Activated CD4-positive, alpha-beta T cell treated with anti-CD3 and anti-CD28 coated beads for 36 hours (primary cell): ENCODE results near the gene DUSP19. TPM values are rescaled to one million over a fixed set of nuclear protein-coding genes. Genes with fewer than 3 reads are reported as not detected.

ENCODE experiments used
- ATAC-seq: fragments of 200-7000 bp; cut with Tn5 transposase; one replicate; pipeline ENCODE4 v1.10.0; 2021; ENCODE audit warnings: mild to moderate bottlenecking, moderate library complexity
- CTCF ChIA-PET: fragments of 350-600 bp; sonication (Branson Sonifier 250); formaldehyde crosslinking; loops from one replicate; lab custom pipeline; 2021; ENCODE audit warnings: antibody characterized with exemption; lab: Charles Lee
- POLR2A ChIA-PET: fragments of 350-600 bp; sonication (Branson Sonifier 250); formaldehyde crosslinking; loops from one replicate; lab custom pipeline; 2021; ENCODE audit warnings: antibody characterized with exemption, inconsistent platforms; lab: Charles Lee
- DNase-seq: peaks from one replicate; pipeline ENCODE4 v3.0.0-alpha.2; 2020
- H3K27ac Mint-ChIP-seq: one replicate; pipeline ENCODE4 v1.8.0; 2021; ENCODE audit warnings: mixed read lengths
- H3K27me3 Mint-ChIP-seq: one replicate; pipeline ENCODE4 v1.8.0; 2021; ENCODE audit warnings: mixed read lengths
- H3K36me3 Mint-ChIP-seq: one replicate; pipeline ENCODE4 v1.8.0; 2021; ENCODE audit warnings: low read depth, mixed read lengths
- H3K4me1 Mint-ChIP-seq: one replicate; pipeline ENCODE4 v1.8.0; 2021; ENCODE audit warnings: mixed read lengths
- H3K4me3 Mint-ChIP-seq: one replicate; pipeline ENCODE4 v1.8.0; 2021; ENCODE audit warnings: mild to moderate bottlenecking, moderate library complexity, mixed read lengths
- H3K9me3 Mint-ChIP-seq: one replicate; pipeline ENCODE4 v1.8.0; 2021; ENCODE audit warnings: low read depth, mixed read lengths
- intact Hi-C, 2 experiments: fragments of 100-400 bp; cut with DNase I in 1 of 2; cut with micrococcal nuclease in 1 of 2; formaldehyde crosslinking; loops; one replicate each; pipeline versions ENCODE4 v1.14.2 to v1.15.1; 2022 to 2024; cut with DNase I, micrococcal nuclease
- total RNA-seq, 2 experiments: library from RNA; stranded (reverse); gene quantifications; one replicate each; pipeline ENCODE4 v1.2.3, GENCODE V29; 2021

DUSP19 gene, protein sequence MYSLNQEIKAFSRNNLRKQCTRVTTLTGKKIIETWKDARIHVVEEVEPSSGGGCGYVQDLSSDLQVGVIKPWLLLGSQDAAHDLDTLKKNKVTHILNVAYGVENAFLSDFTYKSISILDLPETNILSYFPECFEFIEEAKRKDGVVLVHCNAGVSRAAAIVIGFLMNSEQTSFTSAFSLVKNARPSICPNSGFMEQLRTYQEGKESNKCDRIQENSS
- 1 to 10 TPM; 4.0 to 4.2 TPM for total RNA-seq

DNA sequence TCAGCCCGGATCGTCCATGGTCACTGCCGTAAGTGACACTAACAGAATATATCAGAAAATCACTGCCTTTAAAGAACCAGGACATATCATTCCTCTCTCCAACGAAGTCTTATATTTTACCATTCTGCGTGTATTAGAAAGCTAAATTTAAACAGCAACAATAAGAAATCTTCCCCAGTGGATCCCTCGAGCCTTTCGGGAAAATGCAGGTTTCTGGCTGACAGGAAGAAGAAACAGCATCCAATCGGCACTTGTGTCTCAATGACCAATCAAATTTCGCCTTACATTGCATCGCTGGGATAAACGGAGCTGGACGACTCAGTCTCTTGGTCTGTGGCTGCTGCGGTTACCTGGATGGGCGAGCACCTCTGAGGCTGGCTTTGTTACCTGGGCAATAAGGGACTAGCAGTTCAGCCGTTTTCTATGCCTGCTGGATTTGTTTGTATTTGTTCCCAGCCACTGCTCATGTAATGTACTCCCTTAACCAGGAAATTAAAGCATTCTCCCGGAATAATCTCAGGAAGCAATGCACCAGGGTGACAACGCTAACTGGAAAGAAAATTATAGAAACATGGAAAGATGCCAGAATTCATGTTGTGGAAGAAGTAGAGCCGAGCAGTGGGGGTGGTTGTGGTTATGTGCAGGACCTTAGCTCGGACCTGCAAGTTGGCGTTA lies at the start of gene DUSP19:
Gene DUSP19, plus strand, starts transcription at position 284 of the 675 bp plus-strand sequence. Its CDS starts 187 bp downstream, at position 471.
- no peaks in the 10 kb centered on the region for H3K27me3 Mint-ChIP-seq
- H3K27ac Mint-ChIP-seq: peak within 1 kb of the TSS; percentile 76
- peaks cover 7% of the 10 kb centered on the region for H3K4me1 Mint-ChIP-seq
- no peaks in the 10 kb centered on the region for H3K9me3 Mint-ChIP-seq
- H3K36me3 Mint-ChIP-seq: no peaks in the 10 kb centered on the region
- H3K4me3 Mint-ChIP-seq: peak within 1 kb of the TSS; percentile 84
- peak; percentile 94 for ATAC-seq
- ChIA-PET CTCF (interaction anchor here (0.5 to 2.1 kb wide), 7 partner anchors 9 to 316 kb away, joined by 3 to 6 read pairs (median 4); partner anchors contain the start of gene NUP35), POLR2A (interaction anchor here (0.6 to 1.5 kb wide), 2 partner anchors 45 to 141 kb away, joined by 5 to 7 read pairs; partner anchors contain the start of gene NUP35)
- intact Hi-C loops: loop anchor here (1.0 to 2.0 kb wide), 3 partner anchors 40 to 364 kb away; partner anchors contain the start of genes NCKAP1 (in 2 of the 2) and NUP35 (in 2 of the 2)
- DNase-seq: peak; percentile 89

DNA sequence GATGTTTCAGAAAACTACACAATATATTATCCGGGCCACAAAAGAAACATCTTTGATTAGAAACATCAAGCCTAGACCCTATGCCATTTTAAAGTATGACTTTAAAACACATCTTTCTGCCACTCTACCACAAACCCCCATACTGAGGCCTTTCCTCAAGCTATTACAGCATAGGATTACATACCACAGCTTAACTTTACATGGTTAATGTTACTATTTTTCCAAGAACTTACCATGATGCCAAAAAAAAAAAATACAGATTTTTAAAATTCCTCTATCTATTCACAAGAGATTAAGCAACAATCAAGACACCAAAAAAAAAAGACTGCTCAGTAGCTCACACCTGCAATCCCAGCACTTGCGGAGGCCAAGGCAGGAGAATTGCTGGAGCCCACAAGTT lies 49.3 kb upstream of the DUSP19 start:
- DNase-seq (no peak), ATAC-seq (no peak)
- no peak overlapping the region for H3K27ac Mint-ChIP-seq
- H3K4me3 Mint-ChIP-seq: no peak overlapping the region
- POLR2A ChIA-PET: no interaction called here
- H3K27me3 Mint-ChIP-seq: peaks cover 25% of the 10 kb centered on the region
- H3K4me1 Mint-ChIP-seq: peaks cover under 1% of the 10 kb centered on the region
- intact Hi-C loops: no loop called here
- CTCF ChIA-PET: interaction anchor here (0.9 kb wide), 1 partner anchor 107 kb away, joined by 5 read pairs; no protein-coding TSS in a partner anchor
- H3K9me3 Mint-ChIP-seq: no peaks in the 10 kb centered on the region
- H3K36me3 Mint-ChIP-seq: no peaks in the 10 kb centered on the region

- no peak for ATAC-seq
- Mint-ChIP-seq H3K4me3 (no peak overlapping the region), H3K27me3 (peaks cover 39% of the 10 kb centered on the region), H3K9me3 (no peaks in the 10 kb centered on the region), H3K4me1 (peaks cover 18% of the 10 kb centered on the region), H3K27ac (no peak overlapping the region), H3K36me3 (no peaks in the 10 kb centered on the region)
- DNase-seq: no peak
- intact Hi-C loops: loop anchor here in 1 of 2 experiments (10.0 kb wide), 1 partner anchor 1237 kb away; no protein-coding TSS in a partner anchor
- POLR2A ChIA-PET: no interaction called here
- CTCF ChIA-PET: no interaction called here
Observed at GRCh38 chr2:183031911-183032794, 46.4 kb upstream of the DUSP19 start.

- no peaks in the 10 kb centered on the region for H3K9me3 Mint-ChIP-seq
- H3K27me3 Mint-ChIP-seq: peaks cover 42% of the 10 kb centered on the region
- DNase-seq: no peak
- no peak for ATAC-seq
- POLR2A ChIA-PET: no interaction called here
- no peak overlapping the region for H3K27ac Mint-ChIP-seq
- H3K4me1 Mint-ChIP-seq: peaks cover 23% of the 10 kb centered on the region
- no peak overlapping the region for H3K4me3 Mint-ChIP-seq
- intact Hi-C loops: loop anchor here in 1 of 2 experiments (10.0 kb wide), 1 partner anchor 1239 kb away; no protein-coding TSS in a partner anchor
- CTCF ChIA-PET: interaction anchor here (0.6 kb wide), 1 partner anchor 40 kb away, joined by 3 read pairs; no protein-coding TSS in a partner anchor
- H3K36me3 Mint-ChIP-seq: no peaks in the 10 kb centered on the region
Observed at GRCh38 chr2:183033951-183034350, 44.6 kb upstream of the DUSP19 start.

GRCh38 chr2:183034806-183035205 lies 43.7 kb upstream of the DUSP19 start:
- no peak overlapping the region for H3K4me3 Mint-ChIP-seq
- no peak for ATAC-seq
- no peaks in the 10 kb centered on the region for H3K9me3 Mint-ChIP-seq
- H3K4me1 Mint-ChIP-seq: peaks cover 26% of the 10 kb centered on the region
- H3K36me3 Mint-ChIP-seq: no peaks in the 10 kb centered on the region
- DNase-seq: no peak
- H3K27ac Mint-ChIP-seq: no peak overlapping the region
- H3K27me3 Mint-ChIP-seq: peaks cover 46% of the 10 kb centered on the region
- POLR2A ChIA-PET: interaction anchor here (0.6 kb wide), 1 partner anchor 9 kb away, joined by 7 read pairs; no protein-coding TSS in a partner anchor
- intact Hi-C loops: loop anchor here (5.0 to 10.0 kb wide), 3 partner anchors 318 to 1240 kb away; partner anchors contain the start of genes DNAJC10 (in 1 of the 2) and ITPRID2 (in 1 of the 2)
- CTCF ChIA-PET: interaction anchor here (1.4 kb wide), 1 partner anchor 55 kb away, joined by 3 read pairs; no protein-coding TSS in a partner anchor

- ATAC-seq (no peak), DNase-seq (no peak)
- Mint-ChIP-seq H3K9me3 (no peaks in the 10 kb centered on the region), H3K27me3 (peaks cover 44% of the 10 kb centered on the region), H3K27ac (no peak overlapping the region), H3K36me3 (no peaks in the 10 kb centered on the region), H3K4me3 (peak overlapping the region; percentile 25), H3K4me1 (peaks cover 26% of the 10 kb centered on the region)
- CTCF ChIA-PET: interaction anchor here (1.4 kb wide), 1 partner anchor 55 kb away, joined by 3 read pairs; no protein-coding TSS in a partner anchor
- intact Hi-C loops: loop anchor here (5.0 to 10.0 kb wide), 3 partner anchors 318 to 1241 kb away; partner anchors contain the start of genes DNAJC10 (in 1 of the 2) and ITPRID2 (in 1 of the 2)
- POLR2A ChIA-PET: interaction anchor here (0.6 kb wide), 1 partner anchor 9 kb away, joined by 7 read pairs; no protein-coding TSS in a partner anchor
Observed at GRCh38 chr2:183035298-183035953, 43.1 kb upstream of the DUSP19 start.

DNA sequence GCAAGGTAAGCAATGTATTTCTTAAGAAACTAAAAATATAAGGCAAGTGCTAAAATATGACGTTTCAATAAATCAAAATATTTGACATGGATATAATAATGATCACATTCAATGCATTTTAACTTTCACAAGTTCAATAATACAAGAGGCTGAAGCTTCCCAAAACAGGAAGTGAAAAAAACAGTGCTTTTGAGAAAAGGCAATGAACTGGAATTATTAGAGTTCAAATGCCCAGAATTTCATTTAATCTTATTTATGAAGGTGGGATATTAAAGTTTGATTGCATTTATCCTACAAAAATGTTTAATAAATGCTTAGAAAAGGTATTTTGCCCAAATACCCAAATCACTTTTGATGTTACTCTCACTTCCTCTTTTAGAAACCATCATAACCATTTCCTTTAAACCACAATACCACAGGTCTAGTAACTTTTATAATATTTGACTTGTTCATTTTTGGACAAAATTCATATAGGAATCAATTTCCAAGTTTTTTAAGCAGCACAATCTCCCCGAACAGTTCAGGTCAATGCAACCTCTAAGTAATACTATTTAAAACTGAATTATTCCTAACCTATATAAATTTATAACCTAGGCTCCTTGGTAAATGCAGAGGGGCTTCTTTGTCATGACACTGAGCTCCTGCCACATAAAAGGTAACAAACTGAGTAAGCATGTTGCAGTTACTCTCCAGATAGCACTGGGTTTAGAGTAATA lies 42.4 kb upstream of the DUSP19 start:
- intact Hi-C loops: loop anchor here (2.0 to 10.0 kb wide), 4 partner anchors 89 to 1241 kb away; partner anchors contain the start of genes DNAJC10 (in 1 of the 2), ITPRID2 (in 1 of the 2) and NUP35 (in 1 of the 2)

DNA sequence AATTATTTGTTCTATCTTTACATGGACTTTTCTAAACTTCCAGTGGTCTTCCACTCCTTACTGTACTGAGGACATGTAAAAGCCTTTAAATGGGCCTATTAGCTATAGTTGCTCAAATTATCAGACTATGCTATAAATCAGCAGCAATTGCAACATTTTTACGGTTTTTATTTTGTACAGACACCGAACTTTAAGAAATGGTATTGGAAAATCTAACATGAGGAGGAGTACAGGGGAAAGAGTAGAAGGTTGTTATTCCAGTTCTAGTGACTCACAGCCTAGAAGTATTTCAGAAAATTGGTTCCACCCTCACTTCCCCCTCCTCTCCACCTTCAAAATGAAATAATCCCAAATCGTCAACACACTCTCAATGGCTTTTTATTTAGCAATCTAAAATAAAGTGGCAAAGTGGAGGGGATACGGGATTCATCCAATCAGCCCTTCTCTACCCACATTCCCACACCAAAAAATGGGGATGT lies 41.4 kb upstream of the DUSP19 start:
- H3K4me3 Mint-ChIP-seq: peak overlapping the region; percentile 76
- H3K27me3 Mint-ChIP-seq: peaks cover 46% of the 10 kb centered on the region
- peak overlapping the region; percentile 60 for H3K27ac Mint-ChIP-seq
- DNase-seq: no peak
- H3K4me1 Mint-ChIP-seq: peaks cover 26% of the 10 kb centered on the region
- no peaks in the 10 kb centered on the region for H3K9me3 Mint-ChIP-seq
- ATAC-seq: no peak
- intact Hi-C loops: loop anchor here (2.0 to 10.0 kb wide), 4 partner anchors 88 to 1242 kb away; partner anchors contain the start of genes DNAJC10 (in 1 of the 2), ITPRID2 (in 1 of the 2) and NUP35 (in 1 of the 2)
- H3K36me3 Mint-ChIP-seq: no peaks in the 10 kb centered on the region
- CTCF ChIA-PET: interaction anchor here (0.6 to 1.3 kb wide), 2 partner anchors 37 to 154 kb away, joined by 4 read pairs; no protein-coding TSS in a partner anchor
- POLR2A ChIA-PET: no interaction called here

More for the DNA sequence above, 42.4 kb upstream of the DUSP19 start:
- Mint-ChIP-seq H3K27ac (no peak overlapping the region), H3K4me1 (peaks cover 26% of the 10 kb centered on the region), H3K9me3 (no peaks in the 10 kb centered on the region), H3K4me3 (no peak overlapping the region), H3K27me3 (peaks cover 45% of the 10 kb centered on the region), H3K36me3 (no peaks in the 10 kb centered on the region)
- CTCF ChIA-PET: interaction anchor here (1.4 kb wide), 1 partner anchor 56 kb away, joined by 3 read pairs; no protein-coding TSS in a partner anchor
- DNase-seq (no peak), ATAC-seq (no peak)
- POLR2A ChIA-PET: no interaction called here

DNA sequence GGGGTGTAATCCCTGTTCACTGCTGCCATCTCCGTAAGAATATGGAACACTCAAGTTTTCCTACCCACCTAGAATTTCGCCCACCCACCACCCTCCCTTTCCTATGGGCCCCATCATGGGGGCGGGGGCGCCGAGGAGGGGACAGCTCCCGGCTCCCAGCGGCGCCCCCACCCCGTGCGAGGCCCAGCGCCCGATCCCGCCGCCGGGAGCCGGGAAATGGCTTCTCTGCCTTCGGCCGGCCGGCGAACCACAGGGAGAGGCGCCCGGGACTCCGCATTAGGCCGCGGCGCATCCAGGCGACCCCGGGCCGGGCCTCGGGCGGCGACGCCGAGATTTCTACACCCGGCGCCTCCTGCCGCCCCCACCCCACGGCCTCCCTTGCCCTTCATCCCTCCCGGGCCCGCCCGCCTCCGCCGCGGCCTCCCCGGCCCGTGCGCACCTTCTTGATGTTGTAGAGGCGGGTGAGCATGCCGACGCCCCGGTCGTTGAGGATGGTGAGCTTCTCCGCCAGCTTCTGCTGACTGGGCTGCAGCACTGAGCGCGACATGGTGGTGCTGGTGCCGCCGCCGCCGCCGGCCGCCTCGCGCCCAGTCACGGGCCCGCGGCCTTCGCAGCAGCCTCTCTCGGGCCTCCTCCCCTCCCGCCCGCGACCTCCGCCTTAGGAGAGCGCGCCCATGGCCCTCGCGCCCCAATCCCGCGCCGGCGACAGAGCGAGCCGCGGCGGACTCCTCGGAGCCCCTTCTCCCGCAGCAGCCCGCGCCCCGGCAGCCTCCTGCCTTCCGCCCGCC lies 40.8 kb upstream of the DUSP19 start:
- ATAC-seq (peak; percentile 58), DNase-seq (peak; percentile 69)
- no peaks in the 10 kb centered on the region for H3K36me3 Mint-ChIP-seq
- ChIA-PET POLR2A (no interaction called here), CTCF (interaction anchor here (0.6 to 1.3 kb wide), 2 partner anchors 36 to 154 kb away, joined by 4 read pairs; no protein-coding TSS in a partner anchor)
- peaks cover 48% of the 10 kb centered on the region for H3K27me3 Mint-ChIP-seq
- H3K9me3 Mint-ChIP-seq: no peaks in the 10 kb centered on the region
- peak overlapping the region; percentile 60 for H3K27ac Mint-ChIP-seq
- intact Hi-C loops: loop anchor here (1.0 to 10.0 kb wide), 8 partner anchors 19 to 1243 kb away; partner anchors contain the start of genes DNAJC10 (in 2 of the 2), DUSP19 (in 2 of the 2), NUP35 (in 2 of the 2) and ITPRID2 (in 1 of the 2)
- H3K4me1 Mint-ChIP-seq: peaks cover 26% of the 10 kb centered on the region
- peak overlapping the region; percentile 76 for H3K4me3 Mint-ChIP-seq
